Smooth muscle cell (in vitro differentiated cells): ENCODE results near the gene ICAM1. TPM values are rescaled to one million over a fixed set of nuclear protein-coding genes. Genes with fewer than 3 reads are reported as not detected.

Source experiments
- DNase-seq: peaks from one replicate; lab custom pipeline; 2025; ENCODE audit not compliant: unreplicated experiment; lab: John Stamatoyannopoulos, UW
- H2AFZ ChIP-seq: fragments of 200-600 bp; sonication (generic); 2 replicates; pipeline ENCODE4 v1.6.0; 2016; ENCODE audit warnings: antibody characterized with exemption, low read depth, mild to moderate bottlenecking
- H3F3A ChIP-seq: fragments of 200-600 bp; sonication (generic); 2 replicates; pipeline ENCODE4 v1.6.0; 2017; ENCODE audit warnings: antibody characterized with exemption, low read depth
- H3K27ac ChIP-seq: fragments of 200-600 bp; sonication (generic); 2 replicates; pipeline ENCODE4 v1.5.1; 2016; ENCODE audit warnings: low read depth, mild to moderate bottlenecking
- H3K27me3 ChIP-seq: fragments of 200-600 bp; sonication (generic); 2 replicates; pipeline ENCODE4 v1.6.1; 2016; ENCODE audit warnings: low read depth, mild to moderate bottlenecking
- H3K36me3 ChIP-seq: fragments of 200-600 bp; sonication (generic); 2 replicates; pipeline ENCODE4 v1.5.1; 2016; ENCODE audit warnings: low read depth
- H3K4me1 ChIP-seq: fragments of 200-600 bp; sonication (generic); 2 replicates; pipeline ENCODE4 v1.5.1; 2016; ENCODE audit warnings: low read depth
- H3K4me2 ChIP-seq: fragments of 200-600 bp; sonication (generic); 2 replicates; pipeline ENCODE4 v1.6.0; 2016; ENCODE audit warnings: mild to moderate bottlenecking
- H3K4me3 ChIP-seq: fragments of 200-600 bp; sonication (generic); 2 replicates; pipeline ENCODE4 v1.5.1; 2016; ENCODE audit warnings: mild to moderate bottlenecking
- H3K79me2 ChIP-seq: fragments of 200-600 bp; sonication (generic); 2 replicates; pipeline ENCODE4 v1.6.0; 2016; ENCODE audit warnings: low read depth, mild to moderate bottlenecking
- H3K9ac ChIP-seq: fragments of 200-600 bp; sonication (generic); 2 replicates; pipeline ENCODE4 v1.6.0; 2016; ENCODE audit warnings: low read depth
- H3K9me3 ChIP-seq: fragments of 200-600 bp; sonication (generic); replicated peaks from 2 replicates; pipeline ENCODE4 v1.5.1; 2016; ENCODE audit warnings: low read depth
- H4K20me1 ChIP-seq: fragments of 200-600 bp; sonication (generic); 2 replicates; pipeline ENCODE4 v1.6.0; 2016; ENCODE audit warnings: low read depth
- CTCF ChIP-seq: fragments of 200-600 bp; sonication (generic); IDR thresholded peaks from 2 replicates; pipeline ENCODE4 v1.5.1; 2017; ENCODE audit warnings: borderline replicate concordance, mild to moderate bottlenecking, antibody characterized with exemption; ENCODE audit not compliant: insufficient read depth, poor library complexity, severe bottlenecking
- WGBS: methylation state at CpG from one replicate; pipeline ENCODE4 v1.1.7; 2016; ENCODE audit warnings: low lambda C conversion rate; 5-methylcytosine and 5-hydroxymethylcytosine counted together
- polyA plus RNA-seq: library from polyadenylated mRNA; unstranded; fragments of >200 nt; fragmentation: Nextera tagmentation; extraction: Ambion mirVana; gene quantifications from 2 replicates; pipeline ENCODE4 v1.2.1, GENCODE V29; 2016
- total RNA-seq: library from RNA; depleted of rRNA; stranded (reverse); fragments of >200 nt; gene quantifications from 2 replicates; pipeline ENCODE4 v1.2.3, GENCODE V29; 2014

ICAM1 gene
- total and polyA plus RNA-seq, 2 experiments from 2014 or later: 4.6 to 9.2 TPM

- Histone ChIP-seq H2AFZ (no peak overlapping the region), H3K4me2 (no peak overlapping the region), H3K36me3 (no peaks in the 10 kb centered on the region), H3K9me3 (no peaks in the 10 kb centered on the region), H3K27me3 (no peaks in the 10 kb centered on the region), H4K20me1 (no peaks in the 10 kb centered on the region), H3K27ac (no peak overlapping the region), H3K4me3 (no peak overlapping the region), H3K79me2 (peaks cover 10% of the 10 kb centered on the region), H3K4me1 (peaks cover 7% of the 10 kb centered on the region), H3K9ac (no peak overlapping the region), H3F3A (no peaks in the 10 kb centered on the region)
- 97% methylated on average over 3 of the region's 3 CpGs for WGBS
- TF ChIP-seq CTCF: no peak
- DNase-seq: no peak
These were observed 16.7 kb upstream of the ICAM1 start for GRCh38 chr19:10254244-10254643.

- 98% methylated on average over 2 of the region's 2 CpGs for WGBS
- H3K4me2 ChIP-seq: no peak overlapping the region
- no peaks in the 10 kb centered on the region for H3K9me3 ChIP-seq
- no peak for TF ChIP-seq CTCF
- peaks cover 10% of the 10 kb centered on the region for H3K79me2 ChIP-seq
- H3K4me3 ChIP-seq: no peak overlapping the region
- no peaks in the 10 kb centered on the region for H4K20me1 ChIP-seq
- no peak overlapping the region for H2AFZ ChIP-seq
- no peak overlapping the region for H3K27ac ChIP-seq
- H3K9ac ChIP-seq: no peak overlapping the region
- no peaks in the 10 kb centered on the region for H3K36me3 ChIP-seq
- H3F3A ChIP-seq: no peaks in the 10 kb centered on the region
- no peak for DNase-seq
- peaks cover 7% of the 10 kb centered on the region for H3K4me1 ChIP-seq
- H3K27me3 ChIP-seq: no peaks in the 10 kb centered on the region
These were observed 15.6 kb upstream of the ICAM1 start for GRCh38 chr19:10255358-10255757.

- Histone ChIP-seq H3K27ac (no peak overlapping the region), H3K4me2 (no peak overlapping the region), H3K79me2 (peaks cover 10% of the 10 kb centered on the region), H3K36me3 (no peaks in the 10 kb centered on the region), H3K27me3 (no peaks in the 10 kb centered on the region), H3F3A (no peaks in the 10 kb centered on the region), H2AFZ (no peak overlapping the region), H3K4me3 (no peak overlapping the region), H4K20me1 (no peaks in the 10 kb centered on the region), H3K9ac (no peak overlapping the region), H3K9me3 (no peaks in the 10 kb centered on the region), H3K4me1 (peaks cover 7% of the 10 kb centered on the region)
- no peak for TF ChIP-seq CTCF
- DNase-seq: no peak
- 98% methylated on average over 18 of the region's 18 CpGs for WGBS
These were observed 14.4 kb upstream of the ICAM1 start for GRCh38 chr19:10256551-10256950.

GRCh38 chr19:10256970-10257615 lies 13.8 kb upstream of the ICAM1 start:
- Histone ChIP-seq H2AFZ (no peak overlapping the region), H3K4me3 (no peak overlapping the region), H4K20me1 (no peaks in the 10 kb centered on the region), H3K4me2 (no peak overlapping the region), H3F3A (no peaks in the 10 kb centered on the region), H3K9me3 (no peaks in the 10 kb centered on the region), H3K27me3 (no peaks in the 10 kb centered on the region), H3K79me2 (peaks cover 10% of the 10 kb centered on the region), H3K4me1 (peaks cover 7% of the 10 kb centered on the region), H3K9ac (no peak overlapping the region), H3K27ac (no peak overlapping the region), H3K36me3 (no peaks in the 10 kb centered on the region)
- TF ChIP-seq CTCF: no peak
- 95% methylated on average over 9 of the region's 9 CpGs for whole genome bisulfite sequencing
- no peak for DNase-seq
